IMR-90 (cell line): ENCODE data around the gene ASPN. TPM values are rescaled to one million over a fixed set of nuclear protein-coding genes. Genes with fewer than 3 reads are reported as not detected.

Experiments used
- ATAC-seq: fragments of 200-7000 bp; cut with Tn5 transposase; 2 replicates; pipeline ENCODE4 v1.9.1; 2020; ENCODE audit warnings: low read depth, mild to moderate bottlenecking, moderate library complexity
- BruUV-seq: library from RNA; stranded (reverse); fragments of 400-500 nt; replicated peaks from 2 replicates; lab custom pipeline; 2021; lab: Mats Ljungman, UMichigan
- CTCF ChIA-PET: fragments of 300-600 bp; formaldehyde crosslinking; extraction: SDS; loops from one replicate; lab custom pipeline; 2021; ENCODE audit warnings: antibody characterized with exemption; lab: Yijun Ruan, JAX
- POLR2A ChIA-PET: fragments of 300-600 bp; sonication (Branson Sonifier 250); formaldehyde crosslinking; loops from one replicate; lab custom pipeline; 2022; ENCODE audit warnings: antibody characterized with exemption; ENCODE audit not compliant: unreplicated experiment; lab: Charles Lee
- DNase-seq: peaks from one replicate; pipeline ENCODE4 v3.0.0; 2013
- H2AFZ ChIP-seq: replicated peaks from 2 replicates; pipeline ENCODE3; 2013; ENCODE audit warnings: low read length, mild to moderate bottlenecking; ENCODE audit not compliant: poor library complexity
- H2AK5ac ChIP-seq: 2 replicates; pipeline ENCODE4 v1.6.1; 2013; ENCODE audit warnings: low read depth, low read length, inconsistent platforms
- H2AK9ac ChIP-seq: replicated peaks from 2 replicates; pipeline ENCODE3; 2013; ENCODE audit warnings: mild to moderate bottlenecking, low read depth, low read length, moderate library complexity; ENCODE audit not compliant: poor library complexity
- H2BK120ac ChIP-seq: 2 replicates; pipeline ENCODE4 v1.6.1; 2013; ENCODE audit warnings: low read depth, low read length, inconsistent platforms
- H2BK15ac ChIP-seq: 3 replicates; pipeline ENCODE4 v1.6.1; 2013; ENCODE audit warnings: low read depth, low read length, inconsistent platforms
- H2BK20ac ChIP-seq: 2 replicates; pipeline ENCODE4 v1.6.1; 2013; ENCODE audit warnings: low read depth, mild to moderate bottlenecking, inconsistent platforms, low read length, moderate library complexity
- H2BK5ac ChIP-seq: 2 replicates; pipeline ENCODE4 v1.6.1; 2013; ENCODE audit warnings: mild to moderate bottlenecking, low read depth, low read length, inconsistent platforms; ENCODE audit not compliant: poor library complexity, severe bottlenecking
- H3K14ac ChIP-seq: replicated peaks from 2 replicates; pipeline ENCODE4 v1.6.1; 2013; ENCODE audit warnings: low read depth, low read length, inconsistent platforms
- H3K18ac ChIP-seq: 2 replicates; pipeline ENCODE4 v1.6.1; 2013; ENCODE audit warnings: low read depth, low read length, control low read depth
- H3K23ac ChIP-seq: 2 replicates; pipeline ENCODE4 v1.6.1; 2013; ENCODE audit warnings: low read depth, low read length, inconsistent platforms
- H3K27ac ChIP-seq: 2 replicates; pipeline ENCODE4 v1.5.1; 2013; ENCODE audit warnings: mild to moderate bottlenecking, control low read depth, low read length; ENCODE audit not compliant: insufficient read depth
- H3K27me3 ChIP-seq: 2 replicates; pipeline ENCODE4 v1.6.1; 2013; ENCODE audit warnings: low read length; ENCODE audit not compliant: control insufficient read depth, insufficient read depth
- H3K36me3 ChIP-seq: 2 replicates; pipeline ENCODE4 v1.6.1; 2013; ENCODE audit warnings: low read length, mixed read lengths; ENCODE audit not compliant: control insufficient read depth, insufficient read depth
- H3K4ac ChIP-seq: 2 replicates; pipeline ENCODE4 v1.6.1; 2013; ENCODE audit warnings: low read depth, low read length, inconsistent platforms
- H3K4me1 ChIP-seq: 2 replicates; pipeline ENCODE4 v1.6.1; 2013; ENCODE audit warnings: low read length, mixed read lengths; ENCODE audit not compliant: control insufficient read depth, insufficient read depth
- H3K4me2 ChIP-seq: 2 replicates; pipeline ENCODE4 v1.6.1; 2013; ENCODE audit warnings: low read depth, mild to moderate bottlenecking, control low read depth, low read length, moderate library complexity
- H3K4me3 ChIP-seq: 2 replicates; pipeline ENCODE4 v1.5.1; 2013; ENCODE audit warnings: low read depth, mild to moderate bottlenecking, control low read depth, low read length, moderate library complexity; ENCODE audit not compliant: insufficient read depth
- H3K56ac ChIP-seq: 2 replicates; pipeline ENCODE4 v1.6.1; 2013; ENCODE audit warnings: low read length, inconsistent platforms; ENCODE audit not compliant: insufficient read depth; ENCODE audit errors: extremely low read depth
- H3K79me1 ChIP-seq, 2 experiments: 2 replicates each; pipeline ENCODE4 v1.6.1; 2013; ENCODE audit warnings: low read length in 2 of 2, inconsistent platforms in 1 of 2, low read depth in 1 of 2
- H3K9ac ChIP-seq: 2 replicates; pipeline ENCODE4 v1.6.1; 2013; ENCODE audit warnings: low read depth, low read length, control low read depth
- H3K9me1 ChIP-seq: 2 replicates; pipeline ENCODE4 v1.6.1; 2013; ENCODE audit warnings: low read length, inconsistent platforms; ENCODE audit not compliant: insufficient read depth
- H3K9me3 ChIP-seq: 2 replicates; pipeline ENCODE4 v1.6.1; 2013; ENCODE audit warnings: low read length; ENCODE audit not compliant: control insufficient read depth, insufficient read depth
- H4K20me1 ChIP-seq: 2 replicates; pipeline ENCODE4 v1.6.1; 2013; ENCODE audit warnings: low read length, inconsistent platforms; ENCODE audit not compliant: insufficient read depth
- H4K5ac ChIP-seq: 2 replicates; pipeline ENCODE4 v1.6.1; 2013; ENCODE audit warnings: mild to moderate bottlenecking, low read depth, low read length, control low read depth
- H4K8ac ChIP-seq, 2 experiments: 2 replicates each; pipeline ENCODE4 v1.6.1; 2013; ENCODE audit warnings: low read depth in 2 of 2, low read length in 2 of 2, control low read depth in 1 of 2, inconsistent platforms in 1 of 2
- H4K91ac ChIP-seq: 2 replicates; pipeline ENCODE4 v1.6.1; 2013; ENCODE audit warnings: low read depth, low read length, inconsistent platforms; ENCODE audit not compliant: insufficient read depth
- BHLHE40 ChIP-seq: fragments of 150-350 bp; IDR thresholded peaks from 2 replicates; pipeline ENCODE4 v1.6.1; 2016; ENCODE audit warnings: mild to moderate bottlenecking, low read depth, low read length
- CEBPB ChIP-seq: IDR thresholded peaks from 2 replicates; pipeline ENCODE4 v1.6.1; 2012; ENCODE audit warnings: low read depth, low read length, improper control_type of control experiment
- MAFK ChIP-seq: IDR thresholded peaks from 2 replicates; pipeline ENCODE4 v1.6.1; 2012; ENCODE audit warnings: low read depth, low read length, improper control_type of control experiment
- NFE2L2 ChIP-seq: fragments of 150-350 bp; IDR thresholded peaks from 2 replicates; pipeline ENCODE4 v1.6.1; 2016; ENCODE audit warnings: low read depth, mild to moderate bottlenecking, low read length
- RAD21 ChIP-seq: IDR thresholded peaks from 2 replicates; pipeline ENCODE4 v1.6.1; 2012; ENCODE audit warnings: low read length, improper control_type of control experiment
- SMC3 ChIP-seq: fragments of 150-350 bp; IDR thresholded peaks from 2 replicates; pipeline ENCODE4 v1.6.1; 2016; ENCODE audit warnings: low read depth, mild to moderate bottlenecking, antibody characterized with exemption, low read length, moderate library complexity
- WGBS, 2 experiments: methylation state at CpG; one replicate each; pipeline versions ENCODE4 v1.1.5 to v1.1.7; 2013; ENCODE audit warnings: missing lambda C conversion rate in 2 of 2; ENCODE audit not compliant: insufficient read length in 1 of 2; ENCODE audit errors: extremely low coverage in 2 of 2; 5-methylcytosine and 5-hydroxymethylcytosine counted together
- dilution Hi-C: fragments of 300-500 bp; cut with HindIII; formaldehyde crosslinking; loops from one replicate; pipeline ENCODE4 v1.14.3; 2018; ENCODE audit warnings: low sequenced_read_pairs; ENCODE audit not compliant: unreplicated experiment
- in situ Hi-C: fragments of 300-500 bp; cut with MboI; formaldehyde crosslinking; loops from 3 replicates; pipeline ENCODE4 v1.14.3; 2019; ENCODE audit warnings: low sequenced_read_pairs, inconsistent platforms, mixed read lengths
- intact Hi-C: fragments of 100-400 bp; cut with micrococcal nuclease; formaldehyde crosslinking; loops from 2 replicates; pipeline ENCODE4 v1.10.0; 2022
- polyA plus RNA-seq, 3 experiments: library from polyadenylated mRNA; depleted of rRNA; stranded (reverse); fragments of >200 nt; gene quantifications; 2 replicates each; pipeline ENCODE4 v1.2.3, GENCODE V29; 2012; ENCODE audit warnings: low replicate concordance in 1 of 3
- total RNA-seq: library from RNA; depleted of rRNA; stranded (reverse); fragments of >200 nt; gene quantifications from 2 replicates; pipeline ENCODE4 v1.2.3, GENCODE V29; 2012
- TF ChIP-seq, protein P1 (sequence below): fragments of 150-350 bp; IDR thresholded peaks from 2 replicates; pipeline ENCODE4 v1.6.1; 2016; ENCODE audit warnings: low read depth, mild to moderate bottlenecking, low read length, moderate library complexity, borderline replicate concordance
- TF ChIP-seq, protein P2 (sequence below): fragments of 150-350 bp; IDR thresholded peaks from 2 replicates; pipeline ENCODE4 v1.6.1; 2017; ENCODE audit warnings: mild to moderate bottlenecking, antibody characterized with exemption, low read length, low read depth
- TF ChIP-seq, protein P3 (sequence below): conservative IDR thresholded peaks from 2 replicates; pipeline ENCODE4 v1.5.1; 2012; ENCODE audit warnings: mild to moderate bottlenecking, low read depth, low read length, improper control_type of control experiment

ASPN gene
- total and polyA plus RNA-seq, 2 of the 4 experiments (the other 2 are of a cell fraction) = under 0.01 to 0.09 TPM

DNA sequence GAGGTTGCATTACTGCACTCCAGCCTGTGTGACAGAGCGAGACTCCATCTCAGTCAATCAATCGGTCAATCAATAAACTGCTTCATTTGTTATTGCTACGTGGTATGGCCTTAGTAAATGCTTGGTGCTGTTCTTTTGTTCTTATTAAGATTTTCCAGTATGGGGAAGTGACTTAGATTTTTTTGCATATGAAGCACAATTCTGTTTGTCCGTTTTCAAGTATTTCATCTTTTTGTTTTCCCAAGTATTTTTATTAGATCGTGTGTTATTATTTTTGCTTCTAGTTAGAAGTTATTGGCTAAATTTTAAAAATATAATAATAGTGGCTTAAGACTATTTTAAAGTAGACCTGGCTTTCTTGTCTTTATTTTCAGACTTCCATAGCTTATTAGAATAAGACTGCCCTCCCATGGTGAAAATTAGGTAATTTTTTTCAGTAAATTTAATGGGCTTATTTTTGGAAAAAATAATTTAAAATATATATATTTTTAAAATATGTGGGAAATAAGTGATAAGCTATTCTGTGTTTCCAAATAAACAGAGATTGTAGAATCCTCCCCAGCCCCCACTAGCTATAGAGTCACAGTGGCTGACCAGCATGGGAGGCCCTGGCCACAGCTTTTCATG is 43.3 kb downstream of the ASPN start (continued):
- TF ChIP-seq, protein P1, sequence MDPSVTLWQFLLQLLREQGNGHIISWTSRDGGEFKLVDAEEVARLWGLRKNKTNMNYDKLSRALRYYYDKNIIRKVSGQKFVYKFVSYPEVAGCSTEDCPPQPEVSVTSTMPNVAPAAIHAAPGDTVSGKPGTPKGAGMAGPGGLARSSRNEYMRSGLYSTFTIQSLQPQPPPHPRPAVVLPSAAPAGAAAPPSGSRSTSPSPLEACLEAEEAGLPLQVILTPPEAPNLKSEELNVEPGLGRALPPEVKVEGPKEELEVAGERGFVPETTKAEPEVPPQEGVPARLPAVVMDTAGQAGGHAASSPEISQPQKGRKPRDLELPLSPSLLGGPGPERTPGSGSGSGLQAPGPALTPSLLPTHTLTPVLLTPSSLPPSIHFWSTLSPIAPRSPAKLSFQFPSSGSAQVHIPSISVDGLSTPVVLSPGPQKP = no peak

DNA sequence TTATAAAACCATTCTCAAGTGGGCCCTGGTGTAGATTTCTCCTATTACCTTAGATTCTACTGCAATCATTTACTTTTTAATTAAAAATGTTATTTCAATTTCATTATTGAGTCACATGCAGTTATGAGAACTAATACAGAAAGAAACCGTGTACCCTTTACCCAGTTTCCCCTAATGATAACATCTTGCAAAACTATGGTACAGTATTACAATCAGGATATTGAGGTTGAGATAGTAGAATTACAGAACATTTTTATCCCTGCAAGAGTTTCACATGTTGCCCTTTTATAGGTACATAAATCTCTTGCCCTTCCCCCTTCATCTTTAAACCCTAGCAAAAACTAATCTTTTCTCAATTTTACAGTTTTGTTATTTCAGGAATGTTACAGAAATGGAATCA is 47.0 kb downstream of the ASPN start:
- no TSS peak for BruUV-seq
- H3K23ac ChIP-seq = no peak overlapping the region
- POLR2A ChIA-PET = no interaction called here

More for the DNA sequence above, 47.0 kb downstream of the ASPN start:
- TF ChIP-seq NFE2L2 = no peak
- no peak for TF ChIP-seq RAD21
- TF ChIP-seq, protein P2, sequence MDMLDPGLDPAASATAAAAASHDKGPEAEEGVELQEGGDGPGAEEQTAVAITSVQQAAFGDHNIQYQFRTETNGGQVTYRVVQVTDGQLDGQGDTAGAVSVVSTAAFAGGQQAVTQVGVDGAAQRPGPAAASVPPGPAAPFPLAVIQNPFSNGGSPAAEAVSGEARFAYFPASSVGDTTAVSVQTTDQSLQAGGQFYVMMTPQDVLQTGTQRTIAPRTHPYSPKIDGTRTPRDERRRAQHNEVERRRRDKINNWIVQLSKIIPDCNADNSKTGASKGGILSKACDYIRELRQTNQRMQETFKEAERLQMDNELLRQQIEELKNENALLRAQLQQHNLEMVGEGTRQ = no peak
- TF ChIP-seq SMC3 = no peak
- TF ChIP-seq BHLHE40 = no peak
- no peak for TF ChIP-seq CEBPB
- TF ChIP-seq, protein P1 = no peak
- no peak for TF ChIP-seq MAFK
- TF ChIP-seq, protein P3, sequence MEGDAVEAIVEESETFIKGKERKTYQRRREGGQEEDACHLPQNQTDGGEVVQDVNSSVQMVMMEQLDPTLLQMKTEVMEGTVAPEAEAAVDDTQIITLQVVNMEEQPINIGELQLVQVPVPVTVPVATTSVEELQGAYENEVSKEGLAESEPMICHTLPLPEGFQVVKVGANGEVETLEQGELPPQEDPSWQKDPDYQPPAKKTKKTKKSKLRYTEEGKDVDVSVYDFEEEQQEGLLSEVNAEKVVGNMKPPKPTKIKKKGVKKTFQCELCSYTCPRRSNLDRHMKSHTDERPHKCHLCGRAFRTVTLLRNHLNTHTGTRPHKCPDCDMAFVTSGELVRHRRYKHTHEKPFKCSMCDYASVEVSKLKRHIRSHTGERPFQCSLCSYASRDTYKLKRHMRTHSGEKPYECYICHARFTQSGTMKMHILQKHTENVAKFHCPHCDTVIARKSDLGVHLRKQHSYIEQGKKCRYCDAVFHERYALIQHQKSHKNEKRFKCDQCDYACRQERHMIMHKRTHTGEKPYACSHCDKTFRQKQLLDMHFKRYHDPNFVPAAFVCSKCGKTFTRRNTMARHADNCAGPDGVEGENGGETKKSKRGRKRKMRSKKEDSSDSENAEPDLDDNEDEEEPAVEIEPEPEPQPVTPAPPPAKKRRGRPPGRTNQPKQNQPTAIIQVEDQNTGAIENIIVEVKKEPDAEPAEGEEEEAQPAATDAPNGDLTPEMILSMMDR = no peak
- no peak overlapping the region for H2BK5ac ChIP-seq
- no peak overlapping the region for H3K56ac ChIP-seq
- no peak for ATAC-seq
- H3K79me1 ChIP-seq = no peaks in the 10 kb centered on the region
- H3K9me1 ChIP-seq = no peaks in the 10 kb centered on the region
- H3K4ac ChIP-seq = no peak overlapping the region
- no CpG with 5 or more reads among the region's 1 CpG for WGBS, 2 experiments
- no peak overlapping the region for H2AFZ ChIP-seq
- intact Hi-C loops = no loop called here
- CTCF ChIA-PET = no interaction called here
- H3K4me2 ChIP-seq = no peak overlapping the region
- no peaks in the 10 kb centered on the region for H3K9me3 ChIP-seq
- no peak overlapping the region for H3K14ac ChIP-seq
- no peak overlapping the region for H2AK5ac ChIP-seq
- no peak overlapping the region for H2BK120ac ChIP-seq
- H3K27me3 ChIP-seq = no peaks in the 10 kb centered on the region
- no peak overlapping the region for H4K8ac ChIP-seq
- no peak overlapping the region for H3K4me3 ChIP-seq
- H4K91ac ChIP-seq = no peak overlapping the region
- H3K9ac ChIP-seq = no peak overlapping the region
- no peak overlapping the region for H2BK15ac ChIP-seq
- H4K5ac ChIP-seq = no peak overlapping the region
- no peak overlapping the region for H3K18ac ChIP-seq
- no peak for DNase-seq
- no peak overlapping the region for H2BK20ac ChIP-seq
- H4K20me1 ChIP-seq = no peaks in the 10 kb centered on the region
- in situ Hi-C loops = loop anchor here (5.0 to 10.0 kb wide), 3 partner anchors 103 to 300 kb away; no protein-coding TSS in a partner anchor
- no peak overlapping the region for H3K27ac ChIP-seq
- H3K4me1 ChIP-seq = peaks cover 2% of the 10 kb centered on the region; the same call in 1 of the 2 replicates
- no peak overlapping the region for H2AK9ac ChIP-seq
- H3K36me3 ChIP-seq = no peaks in the 10 kb centered on the region
- dilution Hi-C loops = no loop called here
